ENCODE results near the gene SMCHD1.

The SMCHD1 gene

GRCh38 chr18:2655178-2655953, at the start of gene SMCHD1:
SMCHD1 (plus strand) TSS chr18:2655726; CDS start chr18:2656076, 350 bp downstream.
- DNase-seq (ENCODE audit: low read depth) = peak; percentile 41
- H3K4me3 ChIP-seq (ENCODE audit: low read depth, low read length) = peak within 1 kb of the TSS; percentile 91

GRCh38 chr18:2606335-2606734, 49.2 kb upstream of the SMCHD1 start:
- no peak for DNase-seq (ENCODE audit: low read depth)
- no peak overlapping the region for H3K4me3 ChIP-seq (ENCODE audit: low read depth, low read length)

- no peak for DNase-seq (ENCODE audit: low read depth)
- no peak overlapping the region for H3K4me3 ChIP-seq (ENCODE audit: low read depth, low read length)
These were observed 45.9 kb upstream of the SMCHD1 start for GRCh38 chr18:2609604-2610003.

GRCh38 chr18:2610549-2610948, 45.0 kb upstream of the SMCHD1 start:
- no peak overlapping the region for H3K4me3 ChIP-seq (ENCODE audit: low read depth, low read length)
- no peak for DNase-seq (ENCODE audit: low read depth)

- no peak for DNase-seq (ENCODE audit: low read depth)
- no peak overlapping the region for H3K4me3 ChIP-seq (ENCODE audit: low read depth, low read length)
These were observed 42.5 kb upstream of the SMCHD1 start for GRCh38 chr18:2612996-2613395.

- H3K4me3 ChIP-seq (ENCODE audit: low read depth, low read length) = no peak overlapping the region
- no peak for DNase-seq (ENCODE audit: low read depth)
These were observed 38.0 kb upstream of the SMCHD1 start for GRCh38 chr18:2617401-2617998.

GRCh38 chr18:2618009-2618408, 37.5 kb upstream of the SMCHD1 start:
- DNase-seq (ENCODE audit: low read depth) = no peak
- no peak overlapping the region for H3K4me3 ChIP-seq (ENCODE audit: low read depth, low read length)

- no peak for DNase-seq (ENCODE audit: low read depth)
- no peak overlapping the region for H3K4me3 ChIP-seq (ENCODE audit: low read depth, low read length)
These were observed 30.3 kb upstream of the SMCHD1 start for GRCh38 chr18:2625217-2625616.

GRCh38 chr18:2627821-2628276, 27.7 kb upstream of the SMCHD1 start:
- no peak overlapping the region for H3K4me3 ChIP-seq (ENCODE audit: low read depth, low read length)
- DNase-seq (ENCODE audit: low read depth) = no peak

- DNase-seq (ENCODE audit: low read depth) = no peak
- H3K4me3 ChIP-seq (ENCODE audit: low read depth, low read length) = no peak overlapping the region
These were observed 26.5 kb upstream of the SMCHD1 start for GRCh38 chr18:2629003-2629402.

- DNase-seq (ENCODE audit: low read depth) = no peak
- no peak overlapping the region for H3K4me3 ChIP-seq (ENCODE audit: low read depth, low read length)
These were observed 19.9 kb upstream of the SMCHD1 start for GRCh38 chr18:2635586-2635985.

- H3K4me3 ChIP-seq (ENCODE audit: low read depth, low read length) = no peak overlapping the region
- no peak for DNase-seq (ENCODE audit: low read depth)
These were observed 19.3 kb upstream of the SMCHD1 start for GRCh38 chr18:2636126-2636631.

- DNase-seq (ENCODE audit: low read depth) = no peak
- H3K4me3 ChIP-seq (ENCODE audit: low read depth, low read length) = no peak overlapping the region
These were observed 13.9 kb upstream of the SMCHD1 start for GRCh38 chr18:2641638-2642037.

GRCh38 chr18:2642771-2643170, 12.8 kb upstream of the SMCHD1 start:
- DNase-seq (ENCODE audit: low read depth) = no peak
- no peak overlapping the region for H3K4me3 ChIP-seq (ENCODE audit: low read depth, low read length)

GRCh38 chr18:2644535-2644934, 11.0 kb upstream of the SMCHD1 start:
- no peak for DNase-seq (ENCODE audit: low read depth)
- H3K4me3 ChIP-seq (ENCODE audit: low read depth, low read length) = no peak overlapping the region

- no peak overlapping the region for H3K4me3 ChIP-seq (ENCODE audit: low read depth, low read length)
- DNase-seq (ENCODE audit: low read depth) = no peak
These were observed 3.5 kb upstream of the SMCHD1 start for GRCh38 chr18:2651981-2652380.

- DNase-seq (ENCODE audit: low read depth) = no peak
- no peak overlapping the region for H3K4me3 ChIP-seq (ENCODE audit: low read depth, low read length)
These were observed 2.1 kb upstream of the SMCHD1 start for GRCh38 chr18:2653467-2653866.

GRCh38 chr18:2654169-2654927, 1.2 kb upstream of the SMCHD1 start:
- DNase-seq (ENCODE audit: low read depth) = no peak
- peak overlapping the region; percentile 91 for H3K4me3 ChIP-seq (ENCODE audit: low read depth, low read length)

- peak overlapping the region; percentile 91 for H3K4me3 ChIP-seq (ENCODE audit: low read depth, low read length)
- DNase-seq (ENCODE audit: low read depth) = no peak
These were observed 673 bp upstream of the SMCHD1 start for GRCh38 chr18:2654928-2655177.

- DNase-seq (ENCODE audit: low read depth) = no peak
- peak overlapping the region; percentile 91 for H3K4me3 ChIP-seq (ENCODE audit: low read depth, low read length)
These were observed 369 bp downstream of the SMCHD1 start for GRCh38 chr18:2655954-2656236.
